SH-SY5Y (cell line): ENCODE results near the gene ELAPOR1.

Source experiments
- GATA2 ChIP-seq: IDR thresholded peaks from 2 replicates; pipeline ENCODE4 v1.6.1; 2011; ENCODE audit warnings: mild to moderate bottlenecking, low read depth, low read length
- GATA3 ChIP-seq: IDR thresholded peaks from 2 replicates; pipeline ENCODE4 v1.6.1; 2011; ENCODE audit warnings: low read depth, mild to moderate bottlenecking, low read length, moderate library complexity

ELAPOR1 gene

GRCh38 chr1:109161858-109162606 is 48.1 kb downstream of the ELAPOR1 start:
- TF ChIP-seq GATA3 (no peak), GATA2 (no peak)

- TF ChIP-seq GATA2 (no peak), GATA3 (no peak)
These were observed 48.7 kb downstream of the ELAPOR1 start for GRCh38 chr1:109162626-109163025.

DNA sequence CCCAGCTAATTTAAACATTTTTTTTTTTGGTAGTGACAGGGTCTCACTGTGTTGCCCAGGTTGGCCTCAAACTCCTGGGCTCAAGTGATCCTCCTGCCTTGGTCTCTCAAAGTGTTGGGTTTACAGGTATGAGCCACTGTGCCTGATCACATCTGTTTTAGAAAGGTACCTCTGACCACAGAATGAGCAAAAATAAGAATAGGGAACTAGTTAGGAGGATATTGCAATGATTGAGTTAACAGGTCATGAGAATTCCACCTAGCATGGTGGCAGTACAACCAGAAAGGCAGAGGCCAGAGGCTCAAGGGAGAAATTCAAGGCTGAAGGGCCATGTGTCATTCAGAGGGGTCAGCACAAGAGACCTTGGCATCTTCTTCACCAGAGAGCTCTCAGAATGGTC is 49.6 kb downstream of the ELAPOR1 start:
- no peak for TF ChIP-seq GATA3
- no peak for TF ChIP-seq GATA2
